Endodermal cell (in vitro differentiated cells): Measurements from ENCODE around the gene ZNF19. TPM values are rescaled to one million over a fixed set of nuclear protein-coding genes. Genes with fewer than 3 reads are reported as not detected.

Experiments
- DNase-seq: peaks from one replicate; pipeline ENCODE4 v3.0.0-alpha.2; 2017
- H3K27ac ChIP-seq: 2 replicates; pipeline ENCODE4 v1.5.1; 2013; ENCODE audit warnings: mild to moderate bottlenecking, low read depth, low read length, moderate library complexity
- H3K27me3 ChIP-seq: 2 replicates; pipeline ENCODE4 v1.6.1; 2013; ENCODE audit warnings: mild to moderate bottlenecking, low read length, moderate library complexity; ENCODE audit not compliant: insufficient read depth, control insufficient read depth, poor library complexity, severe bottlenecking
- H3K36me3 ChIP-seq: 2 replicates; pipeline ENCODE4 v1.7.0; 2013; ENCODE audit warnings: mild to moderate bottlenecking, low read length, moderate library complexity; ENCODE audit not compliant: control insufficient read depth, insufficient read depth
- H3K4me1 ChIP-seq: one replicate; pipeline ENCODE4 v1.7.0; 2013; ENCODE audit warnings: low read length; ENCODE audit not compliant: control insufficient read depth, insufficient read depth
- H3K4me3 ChIP-seq: 2 replicates; pipeline ENCODE4 v1.5.1; 2013; ENCODE audit warnings: mild to moderate bottlenecking, low read length, moderate library complexity
- H3K9ac ChIP-seq: 2 replicates; pipeline ENCODE4 v1.6.1; 2013; ENCODE audit warnings: mild to moderate bottlenecking, low read length, moderate library complexity; ENCODE audit not compliant: poor library complexity, severe bottlenecking; ENCODE audit errors: extremely low read depth
- H3K9me3 ChIP-seq: 2 replicates; pipeline ENCODE4 v1.6.1; 2013; ENCODE audit warnings: mild to moderate bottlenecking, low read length, moderate library complexity; ENCODE audit not compliant: control insufficient read depth
- H3K27ac Mint-ChIP-seq: 2 replicates; pipeline ENCODE4 v1.8.0; 2020; ENCODE audit warnings: mixed read lengths
- H3K27me3 Mint-ChIP-seq: 2 replicates; pipeline ENCODE4 v1.8.0; 2021; ENCODE audit warnings: mild to moderate bottlenecking, mixed read lengths; ENCODE audit not compliant: insufficient read depth
- H3K36me3 Mint-ChIP-seq: 2 replicates; pipeline ENCODE4 v1.8.0; 2020; ENCODE audit warnings: low read depth, mixed read lengths
- H3K4me1 Mint-ChIP-seq: 2 replicates; pipeline ENCODE4 v1.8.0; 2020; ENCODE audit warnings: mixed read lengths
- H3K4me3 Mint-ChIP-seq: 2 replicates; pipeline ENCODE4 v1.8.0; 2020; ENCODE audit warnings: mild to moderate bottlenecking, moderate library complexity, mixed read lengths
- H3K9me3 Mint-ChIP-seq: 2 replicates; pipeline ENCODE4 v1.8.0; 2020; ENCODE audit warnings: mild to moderate bottlenecking, mixed read lengths
- WGBS, 2 experiments: methylation state at CpG; one replicate each; pipeline versions ENCODE4 v1.1.5 to v1.1.7; 2013; ENCODE audit warnings: missing lambda C conversion rate in 2 of 2, mixed read lengths in 1 of 2; ENCODE audit not compliant: insufficient coverage in 1 of 2, insufficient read length in 1 of 2; 5-methylcytosine and 5-hydroxymethylcytosine counted together
- total RNA-seq, 2 donors: library from RNA; stranded (reverse); fragmentation: NEBNext Ultra II Directional in 1 of 2; extraction: Animal tissue kit (Norgen Biotek cat#: 25700) in 1 of 2; gene quantifications; 2 replicates in 1 of 2; 3 replicates in 1 of 2; pipeline ENCODE4 v1.2.1, GENCODE V29; 2021
- TF ChIP-seq, protein P1 (sequence below): fragments of 200-600 bp; sonication (generic); conservative IDR thresholded peaks from 2 replicates; pipeline ENCODE4 v1.5.0; 2021; ENCODE audit warnings: antibody characterized with exemption, mild to moderate bottlenecking

Gene ZNF19
- total RNA-seq, 2 donors from 2014 or later: 5.8 to 8.5 TPM

DNA sequence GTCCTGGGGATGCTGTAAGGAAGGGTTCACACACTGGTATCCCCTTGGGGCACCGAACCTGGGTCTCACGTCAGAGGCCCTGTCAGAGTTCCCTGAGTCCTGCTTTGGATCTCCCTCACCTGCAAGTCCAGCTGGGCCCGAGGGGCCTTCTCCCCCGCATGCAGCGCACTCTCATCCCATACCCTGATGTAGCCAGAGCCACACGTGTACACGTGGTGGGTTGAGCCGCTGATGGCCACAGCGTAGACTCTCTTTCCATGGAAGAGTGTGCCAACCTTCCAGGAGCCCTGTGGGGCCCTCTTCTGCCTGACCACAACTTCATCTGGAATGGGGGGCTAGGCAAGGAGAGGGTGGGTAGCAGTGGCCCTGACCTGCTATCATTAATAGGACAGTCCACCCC is 57.1 kb downstream of the ZNF19 start:
- peaks cover 15% of the 10 kb centered on the region for H3K4me1 ChIP-seq
- H3K27me3 ChIP-seq: peaks cover 14% of the 10 kb centered on the region
- TF ChIP-seq, protein P1, sequence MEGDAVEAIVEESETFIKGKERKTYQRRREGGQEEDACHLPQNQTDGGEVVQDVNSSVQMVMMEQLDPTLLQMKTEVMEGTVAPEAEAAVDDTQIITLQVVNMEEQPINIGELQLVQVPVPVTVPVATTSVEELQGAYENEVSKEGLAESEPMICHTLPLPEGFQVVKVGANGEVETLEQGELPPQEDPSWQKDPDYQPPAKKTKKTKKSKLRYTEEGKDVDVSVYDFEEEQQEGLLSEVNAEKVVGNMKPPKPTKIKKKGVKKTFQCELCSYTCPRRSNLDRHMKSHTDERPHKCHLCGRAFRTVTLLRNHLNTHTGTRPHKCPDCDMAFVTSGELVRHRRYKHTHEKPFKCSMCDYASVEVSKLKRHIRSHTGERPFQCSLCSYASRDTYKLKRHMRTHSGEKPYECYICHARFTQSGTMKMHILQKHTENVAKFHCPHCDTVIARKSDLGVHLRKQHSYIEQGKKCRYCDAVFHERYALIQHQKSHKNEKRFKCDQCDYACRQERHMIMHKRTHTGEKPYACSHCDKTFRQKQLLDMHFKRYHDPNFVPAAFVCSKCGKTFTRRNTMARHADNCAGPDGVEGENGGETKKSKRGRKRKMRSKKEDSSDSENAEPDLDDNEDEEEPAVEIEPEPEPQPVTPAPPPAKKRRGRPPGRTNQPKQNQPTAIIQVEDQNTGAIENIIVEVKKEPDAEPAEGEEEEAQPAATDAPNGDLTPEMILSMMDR: no peak
- H3K27ac Mint-ChIP-seq: no peak overlapping the region
- H3K4me1 Mint-ChIP-seq: peaks cover 6% of the 10 kb centered on the region
- H3K4me3 Mint-ChIP-seq: no peak overlapping the region
- no peak for DNase-seq
- no peaks in the 10 kb centered on the region for H3K36me3 ChIP-seq
- H3K9me3 ChIP-seq: no peaks in the 10 kb centered on the region
- no peaks in the 10 kb centered on the region for H3K9me3 Mint-ChIP-seq
- H3K27me3 Mint-ChIP-seq: peaks cover 41% of the 10 kb centered on the region
- WGBS, 2 experiments: 88 to 100% methylated on average over 2 to 9 of the region's 9 CpGs
- no peak overlapping the region for H3K9ac ChIP-seq
- H3K27ac ChIP-seq: no peak overlapping the region
- H3K36me3 Mint-ChIP-seq: no peaks in the 10 kb centered on the region
- no peak overlapping the region for H3K4me3 ChIP-seq

DNA sequence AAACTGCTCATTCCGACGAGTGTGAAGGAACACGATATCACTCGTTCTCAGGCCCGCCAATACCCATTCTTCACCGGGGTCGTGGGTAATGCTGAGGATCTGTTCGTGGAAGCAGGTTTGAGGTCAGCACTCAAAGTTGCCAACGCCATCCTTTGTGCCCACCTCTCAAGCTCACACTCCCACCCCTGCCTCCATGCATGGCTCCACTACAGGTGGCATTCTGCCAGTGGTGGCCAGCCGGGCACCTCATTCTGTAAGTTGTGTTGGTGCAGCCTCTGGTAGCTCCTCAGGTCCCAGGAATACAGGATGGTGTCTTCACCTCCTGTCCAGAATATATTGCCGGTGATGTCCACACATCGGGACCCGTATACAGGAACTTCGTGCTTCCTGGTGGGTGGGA is 57.9 kb downstream of the ZNF19 start:
- Mint-ChIP-seq H3K4me3 (no peak overlapping the region), H3K9me3 (no peaks in the 10 kb centered on the region), H3K27ac (no peak overlapping the region), H3K4me1 (peaks cover 10% of the 10 kb centered on the region), H3K27me3 (peaks cover 40% of the 10 kb centered on the region), H3K36me3 (no peaks in the 10 kb centered on the region)
- H3K4me1 ChIP-seq: peaks cover 15% of the 10 kb centered on the region
- peaks cover 13% of the 10 kb centered on the region for H3K27me3 ChIP-seq
- no peaks in the 10 kb centered on the region for H3K36me3 ChIP-seq
- no peak overlapping the region for H3K9ac ChIP-seq
- no peak overlapping the region for H3K27ac ChIP-seq
- 79 to 94% methylated on average over 8 to 14 of the region's 14 CpGs for whole genome bisulfite sequencing, 2 experiments
- no peak for DNase-seq
- TF ChIP-seq, protein P1: no peak
- peak overlapping the region; percentile 17 for H3K4me3 ChIP-seq
- H3K9me3 ChIP-seq: no peaks in the 10 kb centered on the region

DNA sequence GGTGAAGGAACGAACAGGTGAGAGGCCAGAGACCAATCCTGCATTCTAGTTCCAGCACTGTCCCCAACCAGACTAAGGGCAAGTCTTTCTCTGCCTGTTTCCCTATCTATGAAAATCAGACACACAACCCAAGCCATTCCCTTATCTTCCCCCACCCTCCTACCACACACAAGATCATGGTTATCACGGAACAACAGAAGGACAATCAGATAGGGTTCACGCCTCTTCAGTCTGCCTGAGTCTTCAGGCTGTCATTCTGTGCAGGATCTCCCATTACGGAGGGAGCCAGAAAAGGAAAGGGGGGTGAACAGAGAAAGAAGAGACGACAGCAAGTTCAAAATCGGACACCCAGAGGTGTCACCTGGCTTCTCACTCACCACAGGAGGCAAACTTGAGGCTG is 58.4 kb downstream of the ZNF19 start:
- TF ChIP-seq, protein P1: no peak
- H3K27ac Mint-ChIP-seq: no peak overlapping the region
- peaks cover 15% of the 10 kb centered on the region for H3K4me1 ChIP-seq

More for the DNA sequence above, 58.4 kb downstream of the ZNF19 start:
- Histone ChIP-seq H3K4me3 (peak overlapping the region; percentile 17), H3K9me3 (no peaks in the 10 kb centered on the region), H3K27me3 (peaks cover 8% of the 10 kb centered on the region), H3K9ac (no peak overlapping the region), H3K36me3 (no peaks in the 10 kb centered on the region), H3K27ac (no peak overlapping the region)
- peaks cover 10% of the 10 kb centered on the region for H3K4me1 Mint-ChIP-seq
- no peaks in the 10 kb centered on the region for H3K36me3 Mint-ChIP-seq
- WGBS, 2 experiments: 67 to 82% methylated on average over 6 of the region's 6 CpGs
- no peak overlapping the region for H3K4me3 Mint-ChIP-seq
- DNase-seq: no peak
- H3K27me3 Mint-ChIP-seq: peaks cover 44% of the 10 kb centered on the region
- H3K9me3 Mint-ChIP-seq: no peaks in the 10 kb centered on the region
